ENCODE results near the gene ETS1. TPM values are rescaled to one million over a fixed set of nuclear protein-coding genes. Genes with fewer than 3 reads are reported as not detected.

The ETS1 gene
- total RNA-seq, 1 donor from 2014 or later = 45.6 TPM

GRCh38 chr11:128417607-128418324, 169.6 kb downstream of the ETS1 start:
- no peak for DNase-seq
- ATAC-seq (ENCODE audit: poor library complexity) = no peak
- intact Hi-C loops (cut with DNase I) = no loop called here

- intact Hi-C loops (cut with DNase I) = no loop called here
- ATAC-seq (ENCODE audit: poor library complexity) (no peak), DNase-seq (no peak)
These were observed 170.4 kb downstream of the ETS1 start for GRCh38 chr11:128416976-128417375.

DNA sequence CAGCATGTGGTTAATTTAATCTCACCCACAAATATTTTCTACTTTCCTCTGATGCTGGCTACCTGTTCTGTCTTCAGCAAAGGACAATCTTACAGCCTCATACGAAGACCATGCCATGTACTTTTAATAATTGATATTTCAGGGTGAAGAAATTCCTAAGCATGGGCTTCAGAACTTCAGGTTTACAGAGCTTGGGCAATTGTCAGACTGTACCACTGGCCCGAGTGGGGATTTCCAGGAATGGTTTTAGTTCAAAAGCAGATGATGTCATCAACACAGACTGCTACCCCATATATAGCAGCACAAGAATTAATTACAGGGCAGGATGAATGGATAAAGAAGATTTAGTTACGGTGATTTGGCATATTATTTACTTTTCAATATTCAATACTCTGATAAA, 171.8 kb downstream of the ETS1 start:
- DNase-seq = no peak
- no peak for ATAC-seq (ENCODE audit: poor library complexity)

GRCh38 chr11:128412847-128413791, 174.2 kb downstream of the ETS1 start:
- intact Hi-C loops (cut with DNase I) = no loop called here
- DNase-seq (no peak), ATAC-seq (ENCODE audit: poor library complexity) (no peak)

More for the DNA sequence above, 171.8 kb downstream of the ETS1 start:
- intact Hi-C loops (cut with DNase I) = no loop called here

- ATAC-seq (ENCODE audit: poor library complexity) (no peak), DNase-seq (no peak)
- intact Hi-C loops (cut with DNase I) = no loop called here
These were observed 175.5 kb downstream of the ETS1 start for GRCh38 chr11:128411812-128412211.

- ATAC-seq (ENCODE audit: poor library complexity) (no peak), DNase-seq (no peak)
- intact Hi-C loops (cut with DNase I) = no loop called here
These were observed 176.2 kb downstream of the ETS1 start for GRCh38 chr11:128411150-128411549.

DNA sequence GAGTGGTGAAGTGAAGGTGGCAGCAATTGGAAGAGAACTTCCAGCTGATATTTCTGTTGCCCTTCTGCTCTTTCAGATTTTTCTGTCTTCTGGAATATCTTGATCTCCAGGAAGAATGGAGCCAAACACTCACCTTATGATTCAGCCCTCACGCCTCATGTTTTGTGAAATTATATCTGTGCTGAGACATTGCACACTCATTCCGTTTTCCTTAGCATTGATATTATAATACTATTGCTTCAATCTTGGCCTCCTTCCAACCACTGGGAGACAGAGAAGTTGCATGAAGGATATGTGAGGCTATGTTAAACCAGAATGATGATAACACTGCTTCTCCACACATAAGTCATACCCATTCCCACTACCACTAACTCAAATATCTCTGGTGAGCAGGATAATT, 177.9 kb downstream of the ETS1 start:
- intact Hi-C loops (cut with DNase I) = no loop called here
- no peak for DNase-seq
- no peak for ATAC-seq (ENCODE audit: poor library complexity)

Small RNA genes lying within 50 kb of the gene (microRNA-seq; reads per million reads assigned to microRNA genes)
- gene MIR6090 = not detected

Other genes with a start within 250 kb of the ETS1 start
- 14.0 TPM for gene FLI1, start 106.5 kb upstream of the ETS1 start, total RNA-seq

Measured in Right ventricle myocardium superior (tissue), 1 donor.